Measurements from ENCODE around the gene INPP5K.
"Not testable (repeated sequence)": the region's sequence is repeated elsewhere in the genome, so short reads cannot be mapped to it uniquely, and the experiment has no call there.

The INPP5K gene

DNA sequence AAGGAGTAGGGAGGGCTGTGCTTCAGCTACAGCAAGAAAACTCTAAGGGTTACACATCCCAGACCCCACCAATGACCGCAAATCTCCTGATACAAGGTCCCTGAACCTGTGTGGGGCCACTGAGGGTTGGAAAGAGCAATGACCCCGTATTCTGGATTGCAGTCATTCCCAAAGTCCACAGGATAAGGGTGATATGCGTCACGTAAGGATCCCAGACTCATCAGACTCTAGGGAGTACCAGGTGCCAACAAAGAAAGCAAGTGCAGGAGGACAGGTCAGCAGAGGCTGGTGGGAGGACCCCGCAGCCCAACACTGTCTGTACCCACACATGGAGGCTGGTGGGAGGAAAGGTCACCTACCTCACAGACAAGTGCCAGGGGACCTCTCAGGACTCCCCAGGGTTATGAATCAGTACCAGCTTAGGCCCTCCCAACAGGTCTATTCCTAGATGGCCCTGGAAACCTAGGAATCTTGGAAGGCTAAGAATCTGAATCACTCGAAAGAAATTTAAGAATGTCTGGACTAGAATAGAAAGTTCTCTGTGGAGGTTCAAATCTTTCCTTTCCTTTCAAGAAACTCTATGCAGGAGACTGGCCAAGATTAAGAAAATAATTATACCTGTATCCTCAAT is 30.0 kb upstream of the INPP5K start:
- DNase-seq, result no peak

DNA sequence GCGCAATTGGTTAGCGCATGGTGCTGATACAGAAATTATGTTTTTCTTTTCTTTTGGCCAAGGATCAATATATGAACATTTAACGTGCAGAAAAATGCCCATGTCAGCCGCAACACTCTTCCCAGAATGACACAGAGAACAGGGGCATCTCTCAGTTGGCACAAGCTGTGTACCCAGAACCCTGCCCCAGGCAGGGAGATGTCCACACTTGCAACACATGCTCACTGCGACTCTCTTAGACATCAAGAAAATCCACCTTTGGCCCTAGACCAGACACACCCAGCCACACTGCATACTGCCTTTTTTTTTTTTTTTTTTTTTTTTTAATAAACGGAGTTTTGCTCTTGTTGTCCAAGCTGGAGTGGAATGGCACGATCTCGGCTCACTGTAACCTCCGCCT is 29.2 kb upstream of the INPP5K start:
- no peak for DNase-seq

DNA sequence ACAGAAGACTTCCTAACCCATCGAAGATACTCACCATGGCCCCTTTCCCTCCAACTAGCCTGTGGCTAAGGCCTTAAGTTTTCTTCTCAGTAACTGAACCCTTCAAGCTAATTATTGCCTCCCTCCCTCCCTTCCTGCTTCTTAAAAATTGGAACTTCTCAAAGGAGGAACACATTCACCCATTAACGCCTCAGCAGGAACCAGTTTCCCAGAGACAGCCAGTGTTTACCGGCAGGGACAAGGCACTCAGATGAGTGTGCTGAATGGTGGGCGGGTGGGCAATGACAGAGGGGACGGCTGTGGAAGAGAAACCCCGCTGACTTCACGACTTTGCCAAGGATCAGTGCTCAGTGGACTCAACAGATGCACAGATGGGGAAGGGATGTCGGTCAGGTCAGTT is 25.9 kb upstream of the INPP5K start:
- DNase-seq, result no peak

GRCh38 chr17:1541367-1541904 is 25.0 kb upstream of the INPP5K start:
- no peak for DNase-seq

- DNase-seq, result no peak
Measured at GRCh38 chr17:1539811-1540210, 23.4 kb upstream of the INPP5K start.

DNA sequence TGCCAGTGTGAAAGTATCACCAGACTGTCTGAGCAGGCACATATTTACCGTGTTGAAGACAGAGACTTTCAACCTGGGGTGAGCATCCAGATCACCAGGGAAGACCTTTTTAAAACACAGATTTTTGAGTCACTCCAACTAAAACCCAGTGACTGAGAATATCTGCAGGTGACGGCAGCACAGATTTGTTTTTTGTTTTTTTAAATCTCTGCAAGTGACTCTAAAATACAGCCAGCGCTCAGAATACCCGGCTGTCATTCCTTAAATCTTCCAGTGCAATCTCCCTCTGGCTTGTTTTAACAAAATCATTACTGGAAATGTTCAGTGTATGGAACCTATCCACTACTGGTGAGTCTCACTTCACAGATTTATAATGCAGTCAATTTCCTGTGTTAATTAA is 19.3 kb upstream of the INPP5K start:
- no peak for DNase-seq

GRCh38 chr17:1533661-1534325 is 17.4 kb upstream of the INPP5K start:
- DNase-seq, result no peak

DNA sequence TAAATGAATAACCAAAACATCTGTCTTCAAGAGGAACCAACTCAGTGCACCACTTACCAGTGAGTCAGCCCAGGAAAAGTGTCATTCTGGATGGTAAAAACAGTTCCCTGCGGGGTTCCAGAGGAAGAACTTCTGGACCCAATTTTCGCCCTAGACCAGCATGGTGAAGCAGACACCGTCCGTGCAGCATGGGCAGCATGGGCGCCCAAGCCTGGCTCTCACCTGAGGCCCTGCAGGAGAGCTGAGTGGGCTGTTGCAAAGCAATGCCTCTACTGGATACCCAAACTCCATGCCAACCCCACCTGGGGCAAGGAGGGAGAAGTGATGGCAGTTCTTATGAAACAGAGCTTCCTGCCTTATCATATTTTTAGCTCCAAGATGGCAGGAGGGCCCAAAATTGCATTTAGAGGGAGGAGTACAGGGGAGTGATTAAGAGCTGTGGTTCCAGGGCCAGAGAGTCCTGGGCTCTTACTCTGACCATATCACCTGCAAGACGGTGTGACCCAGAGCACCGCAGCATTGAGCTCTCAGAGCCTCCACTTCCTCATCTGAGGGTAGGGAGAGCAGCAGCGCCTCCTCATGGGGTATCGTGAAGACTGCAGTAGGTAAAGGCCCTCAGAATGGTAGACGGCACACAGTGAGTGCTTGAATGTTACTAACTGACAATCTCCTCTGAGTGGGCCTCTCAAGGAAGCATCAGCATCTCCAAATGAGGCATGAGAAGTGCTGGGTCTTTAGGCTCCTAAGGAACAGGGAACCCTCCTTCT is 16.6 kb upstream of the INPP5K start:
- no peak for DNase-seq

DNA sequence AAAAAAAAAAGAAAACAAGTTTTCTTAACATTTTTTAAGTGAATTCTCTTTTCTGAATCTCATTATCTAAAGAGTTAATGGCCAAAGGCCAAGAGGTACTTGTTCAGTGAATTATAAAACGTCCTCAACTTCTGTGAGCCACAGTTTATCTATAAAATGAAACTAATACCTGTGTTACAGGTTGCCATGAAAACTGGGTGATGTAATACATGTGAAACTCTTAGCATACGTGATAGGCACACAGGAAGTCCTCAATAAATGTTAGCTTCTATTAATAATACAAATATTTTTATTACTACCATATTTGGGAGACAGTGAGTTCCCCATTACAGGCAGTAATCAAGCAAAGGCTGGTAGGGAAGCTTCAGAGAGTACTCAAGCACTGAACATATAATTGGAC is 13.5 kb upstream of the INPP5K start:
- DNase-seq, result no peak

DNA sequence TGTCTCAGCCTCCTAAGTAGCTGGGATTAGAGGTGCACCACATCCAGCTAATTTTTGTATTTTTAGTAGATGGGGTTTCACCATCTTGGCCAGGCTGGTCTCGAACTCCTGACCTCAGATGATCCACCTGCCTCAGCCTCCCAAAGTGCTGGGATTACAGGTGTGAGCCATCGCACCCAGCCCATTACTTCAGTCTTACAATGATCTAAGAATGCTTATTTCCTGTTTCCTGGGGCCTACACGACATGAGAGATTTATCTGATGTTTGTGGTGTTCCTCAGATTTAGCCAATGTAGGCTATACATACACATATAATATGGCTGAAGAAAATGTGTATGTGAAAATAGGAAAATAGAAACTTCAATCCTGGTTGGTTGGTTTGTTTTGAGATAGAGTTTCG is 10.5 kb upstream of the INPP5K start:
- not testable (repeated sequence) for DNase-seq

GRCh38 chr17:1522626-1523025 is 6.2 kb upstream of the INPP5K start:
- DNase-seq, result no peak

- no peak for DNase-seq
Measured at GRCh38 chr17:1521086-1521640, 4.8 kb upstream of the INPP5K start.

GRCh38 chr17:1519678-1520077 is 3.3 kb upstream of the INPP5K start:
- no peak for DNase-seq

GRCh38 chr17:1518410-1518809 is 2.0 kb upstream of the INPP5K start:
- DNase-seq, result no peak

GRCh38 chr17:1515640-1516387 is 598 bp downstream of the INPP5K start:
- peak; percentile 11 for DNase-seq

DNA sequence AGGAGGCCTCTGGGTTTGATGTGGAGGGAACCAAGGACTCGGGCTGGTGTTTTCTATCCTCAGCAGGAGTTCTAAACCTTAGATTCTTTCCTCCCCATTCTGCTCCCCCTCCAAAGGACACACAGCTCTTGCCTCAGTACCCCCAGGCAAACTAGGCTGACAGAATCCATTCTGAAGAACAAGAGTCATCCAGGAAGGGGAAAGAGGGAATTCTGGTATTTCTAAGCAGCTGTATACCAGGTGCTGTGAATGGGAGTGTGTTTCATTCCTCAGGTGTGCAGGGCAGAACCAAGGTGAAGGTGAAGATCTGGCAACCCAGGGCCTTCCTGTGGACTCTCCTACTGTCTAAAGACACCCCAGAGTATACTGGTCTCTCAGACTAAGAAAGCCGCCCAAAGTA is 4.1 kb downstream of the INPP5K start:
- DNase-seq, result no peak

DNA sequence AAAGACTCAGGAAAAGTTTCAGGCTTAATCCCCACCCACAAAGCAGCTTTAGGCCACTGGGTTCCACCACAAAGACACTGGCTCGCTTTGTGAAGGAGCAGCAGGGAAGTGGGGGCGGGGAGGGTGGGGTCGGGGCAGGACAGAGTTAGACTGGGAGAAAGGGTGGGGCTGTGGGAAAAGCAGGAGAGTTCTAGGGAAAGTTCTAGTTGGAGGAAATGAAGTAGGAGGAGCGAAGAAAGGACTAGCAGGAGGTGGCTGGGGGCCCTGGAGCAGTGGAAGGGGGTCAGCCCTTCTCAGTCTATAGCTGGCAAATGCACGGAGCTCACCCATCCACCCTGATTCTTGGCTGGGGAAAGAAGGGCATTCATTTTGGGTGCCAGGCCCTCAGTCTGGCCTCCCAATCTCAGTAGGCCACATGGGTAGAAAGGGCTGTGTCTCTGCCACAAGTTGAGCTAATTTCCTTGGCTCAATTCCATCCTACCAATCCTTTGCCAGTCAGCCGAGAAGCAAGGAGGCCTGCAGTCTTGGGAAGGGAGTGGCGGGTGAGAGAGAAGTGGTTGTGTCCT is 4.6 kb downstream of the INPP5K start:
- DNase-seq, result no peak

DNA sequence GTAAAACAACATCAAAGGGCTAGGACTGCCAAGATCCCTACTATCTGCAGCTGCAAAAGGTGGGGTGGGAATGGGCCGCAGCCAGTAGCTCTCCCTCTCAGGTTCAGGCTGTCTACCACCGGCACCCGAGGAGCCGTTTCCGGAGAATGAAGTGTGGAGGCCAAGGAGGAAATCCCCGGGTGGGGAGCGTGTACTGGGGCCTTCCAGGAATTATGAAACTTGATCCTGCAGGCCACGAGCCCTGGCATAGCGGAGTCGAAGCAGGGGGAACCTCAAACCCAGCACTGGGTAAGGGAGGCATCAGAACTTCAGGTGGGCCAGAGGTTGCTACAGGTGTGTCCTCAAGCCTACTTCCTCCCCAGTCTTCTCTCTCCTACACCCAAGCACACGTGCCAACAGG is 5.1 kb downstream of the INPP5K start:
- DNase-seq, result no peak

DNA sequence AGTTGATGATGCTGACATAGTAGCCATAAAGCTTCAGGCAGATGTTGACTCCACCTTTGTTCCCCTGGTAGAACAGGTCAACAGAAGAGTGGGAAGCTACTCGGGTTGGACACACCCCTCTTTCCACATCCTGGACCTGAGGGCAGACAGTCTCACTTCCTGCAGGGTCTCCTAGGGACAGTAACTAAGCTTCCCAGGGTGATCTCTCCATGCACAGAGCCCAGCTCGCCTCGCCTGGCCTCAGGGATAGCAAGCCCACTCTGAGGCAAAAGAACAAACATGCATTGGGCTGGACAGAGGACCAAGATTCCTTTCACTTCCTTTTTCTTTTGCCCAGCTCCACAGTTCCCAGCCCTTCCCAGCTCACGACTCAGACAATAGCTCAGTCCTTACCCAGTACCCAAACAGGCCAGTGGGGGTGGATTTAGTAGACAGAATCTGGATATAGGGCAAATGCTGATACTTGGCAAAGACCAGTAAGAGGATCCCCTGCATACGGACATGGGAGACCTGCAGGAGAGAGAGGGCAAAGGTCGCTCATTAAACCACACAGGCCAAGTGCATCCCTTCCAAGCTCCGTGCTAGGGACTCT is 7.0 kb downstream of the INPP5K start:
- DNase-seq, result no peak

DNA sequence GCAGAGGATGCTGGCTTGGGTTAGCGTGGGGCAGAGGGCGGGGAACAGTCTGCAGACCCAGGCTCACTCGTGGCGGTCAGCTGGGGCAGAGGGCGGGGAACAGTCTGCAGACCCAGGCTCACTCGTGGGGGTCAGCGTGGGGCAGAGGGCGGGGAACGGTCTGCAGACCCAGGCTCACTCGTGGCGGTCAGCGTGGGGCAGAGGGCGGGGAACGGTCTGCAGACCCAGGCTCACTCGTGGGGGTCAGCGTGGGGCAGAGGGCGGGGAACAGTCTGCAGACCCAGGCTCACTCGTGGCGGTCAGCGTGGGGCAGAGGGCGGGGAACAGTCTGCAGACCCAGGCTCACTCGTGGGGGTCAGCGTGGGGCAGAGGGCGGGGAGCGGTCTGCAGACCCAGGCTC is 7.7 kb downstream of the INPP5K start:
- not testable (repeated sequence) for DNase-seq

GRCh38 chr17:1506649-1507267 is 9.7 kb downstream of the INPP5K start:
- no peak for DNase-seq

DNA sequence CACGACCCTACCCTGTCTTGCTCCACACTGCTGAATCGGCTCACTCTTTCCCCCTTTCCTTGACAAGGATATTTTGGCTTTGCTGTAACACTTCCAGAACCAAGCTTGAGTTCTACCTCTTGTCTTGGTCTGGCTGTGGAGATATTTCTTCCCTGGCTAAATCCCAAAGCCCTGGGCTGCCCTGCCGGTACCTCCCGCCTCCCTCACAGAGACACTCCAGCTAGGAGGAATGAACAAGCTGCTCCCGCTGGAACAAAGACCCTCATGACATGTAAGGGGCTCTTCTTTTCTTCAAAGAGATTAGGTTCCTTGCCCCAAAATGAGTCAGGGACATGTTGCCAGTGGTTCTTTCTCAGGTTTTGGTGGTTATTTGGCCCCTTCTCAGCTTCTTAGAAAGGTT is 10.8 kb downstream of the INPP5K start:
- DNase-seq, result no peak
